H1 (cell line): ENCODE measurements around the gene SH2D7. TPM values are rescaled to one million over a fixed set of nuclear protein-coding genes. Genes with fewer than 3 reads are reported as not detected.

ENCODE experiments used
- BCL11A ChIP-seq, 2 experiments: IDR thresholded peaks; one replicate each; pipeline ENCODE4 v1.6.1; 2011; ENCODE audit warnings: low read depth in 2 of 2, low read length in 2 of 2, mild to moderate bottlenecking in 2 of 2
- JUN ChIP-seq: IDR thresholded peaks from 2 replicates; pipeline ENCODE4 v1.6.1; 2011; ENCODE audit warnings: low read depth, mild to moderate bottlenecking, improper control_type of control experiment, low read length
- MAX ChIP-seq: IDR thresholded peaks from 2 replicates; pipeline ENCODE4 v1.6.1; 2012; ENCODE audit warnings: inconsistent platforms
- polyA plus RNA-seq, 7 experiments: library from polyadenylated mRNA; depleted of rRNA in 3 of 7; stranded (reverse) in 5 of 7; unstranded in 2 of 7; fragments of >200 nt in 5 of 7; fragments of 200-250 nt in 2 of 7; gene quantifications; 1 replicate in 5 of 7; 2 replicates in 1 of 7; 4 replicates in 1 of 7; pipeline versions ENCODE4 v1.2.1 to v1.2.3, GENCODE V29; 2011 to 2013; ENCODE audit warnings: missing spikeins in 2 of 7, mixed read lengths in 2 of 7
- total RNA-seq: library from RNA; stranded (reverse); fragmentation: NEBNext Ultra II Directional; extraction: Animal tissue kit (Norgen Biotek cat#: 25700); gene quantifications from 2 replicates; pipeline ENCODE4 v1.2.1, GENCODE V29; 2021

SH2D7 gene
- total and polyA plus RNA-seq, 2 of the 8 experiments (the other 6 are each of a cell fraction or from before 2014, with no cell fraction given), result not detected

- TF ChIP-seq MAX (no peak), BCL11A (IDR thresholded peaks at IDR 0.05; ENCODE audit: low read depth in 2 of 2, low read length in 2 of 2) (no peak), JUN (no peak)
Observed at GRCh38 chr15:78098131-78098755, 5.9 kb downstream of the SH2D7 start (continued).
